ENCODE data around the gene TTK.

DNA sequence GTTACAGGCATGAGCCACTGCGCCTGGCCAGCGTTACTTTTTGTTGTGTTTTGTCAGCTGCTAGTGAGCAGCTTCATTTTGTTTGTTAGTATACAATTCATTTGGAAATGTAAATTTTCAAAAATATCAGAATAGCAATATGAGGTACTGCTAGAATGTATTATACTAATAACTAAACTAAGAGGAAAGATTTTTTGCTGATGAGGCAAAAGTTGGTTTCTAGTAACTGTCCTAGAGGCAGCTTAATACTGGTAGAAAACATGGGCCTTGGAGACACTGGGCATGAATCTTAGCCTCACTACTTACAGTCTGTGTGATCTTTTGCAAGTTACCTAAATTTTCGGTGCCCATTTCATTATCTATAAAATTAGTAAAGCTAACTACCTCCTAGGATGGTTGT, 24.1 kb downstream of the TTK start:
- TF ChIP-seq, protein P1, sequence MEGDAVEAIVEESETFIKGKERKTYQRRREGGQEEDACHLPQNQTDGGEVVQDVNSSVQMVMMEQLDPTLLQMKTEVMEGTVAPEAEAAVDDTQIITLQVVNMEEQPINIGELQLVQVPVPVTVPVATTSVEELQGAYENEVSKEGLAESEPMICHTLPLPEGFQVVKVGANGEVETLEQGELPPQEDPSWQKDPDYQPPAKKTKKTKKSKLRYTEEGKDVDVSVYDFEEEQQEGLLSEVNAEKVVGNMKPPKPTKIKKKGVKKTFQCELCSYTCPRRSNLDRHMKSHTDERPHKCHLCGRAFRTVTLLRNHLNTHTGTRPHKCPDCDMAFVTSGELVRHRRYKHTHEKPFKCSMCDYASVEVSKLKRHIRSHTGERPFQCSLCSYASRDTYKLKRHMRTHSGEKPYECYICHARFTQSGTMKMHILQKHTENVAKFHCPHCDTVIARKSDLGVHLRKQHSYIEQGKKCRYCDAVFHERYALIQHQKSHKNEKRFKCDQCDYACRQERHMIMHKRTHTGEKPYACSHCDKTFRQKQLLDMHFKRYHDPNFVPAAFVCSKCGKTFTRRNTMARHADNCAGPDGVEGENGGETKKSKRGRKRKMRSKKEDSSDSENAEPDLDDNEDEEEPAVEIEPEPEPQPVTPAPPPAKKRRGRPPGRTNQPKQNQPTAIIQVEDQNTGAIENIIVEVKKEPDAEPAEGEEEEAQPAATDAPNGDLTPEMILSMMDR (conservative IDR thresholded peaks at IDR 0.05; ENCODE audit: low read depth, low read length): no peak
- no peak for TF ChIP-seq EZH2 (IDR thresholded peaks at IDR 0.05; ENCODE audit: borderline replicate concordance, low read depth, low read length, poor library complexity, severe bottlenecking)

Measured in A673 (cell line).